Brain microvascular endothelial cell (primary cell): ENCODE results near the gene MORN5.

Source experiments
- DNase-seq: peaks from one replicate; pipeline ENCODE4 v3.0.0-alpha.2; 2020
- H3K27ac ChIP-seq: fragments of 250-450 bp; sonication (Bioruptor Pico); 2 replicates; pipeline ENCODE4 v1.5.1; 2020; ENCODE audit warnings: mild to moderate bottlenecking, moderate library complexity
- H3K27me3 ChIP-seq: fragments of 250-450 bp; sonication (Bioruptor Pico); replicated peaks from 2 replicates; pipeline ENCODE4 v1.5.1; 2020; ENCODE audit warnings: mild to moderate bottlenecking
- H3K36me3 ChIP-seq: fragments of 250-450 bp; sonication (Bioruptor Pico); replicated peaks from 2 replicates; pipeline ENCODE4 v1.5.1; 2020; ENCODE audit warnings: mild to moderate bottlenecking
- H3K4me3 ChIP-seq: 2 replicates; pipeline ENCODE4 v1.5.1; 2011; ENCODE audit warnings: low read depth, mild to moderate bottlenecking, control low read depth, low read length, moderate library complexity
- in situ Hi-C: cut with HindIII; loops from 2 replicates; pipeline ENCODE4 v1.10.0; 2017; ENCODE audit warnings: low sequenced_read_pairs, low pct_ligation_motif_present
- TF ChIP-seq, protein P1 (sequence below): IDR thresholded peaks from 2 replicates; pipeline ENCODE4 v1.5.1; 2011; ENCODE audit warnings: low read depth, mild to moderate bottlenecking, moderate library complexity, low read length, control low read depth, inconsistent platforms; ENCODE audit errors: missing control alignments

Gene MORN5

DNA sequence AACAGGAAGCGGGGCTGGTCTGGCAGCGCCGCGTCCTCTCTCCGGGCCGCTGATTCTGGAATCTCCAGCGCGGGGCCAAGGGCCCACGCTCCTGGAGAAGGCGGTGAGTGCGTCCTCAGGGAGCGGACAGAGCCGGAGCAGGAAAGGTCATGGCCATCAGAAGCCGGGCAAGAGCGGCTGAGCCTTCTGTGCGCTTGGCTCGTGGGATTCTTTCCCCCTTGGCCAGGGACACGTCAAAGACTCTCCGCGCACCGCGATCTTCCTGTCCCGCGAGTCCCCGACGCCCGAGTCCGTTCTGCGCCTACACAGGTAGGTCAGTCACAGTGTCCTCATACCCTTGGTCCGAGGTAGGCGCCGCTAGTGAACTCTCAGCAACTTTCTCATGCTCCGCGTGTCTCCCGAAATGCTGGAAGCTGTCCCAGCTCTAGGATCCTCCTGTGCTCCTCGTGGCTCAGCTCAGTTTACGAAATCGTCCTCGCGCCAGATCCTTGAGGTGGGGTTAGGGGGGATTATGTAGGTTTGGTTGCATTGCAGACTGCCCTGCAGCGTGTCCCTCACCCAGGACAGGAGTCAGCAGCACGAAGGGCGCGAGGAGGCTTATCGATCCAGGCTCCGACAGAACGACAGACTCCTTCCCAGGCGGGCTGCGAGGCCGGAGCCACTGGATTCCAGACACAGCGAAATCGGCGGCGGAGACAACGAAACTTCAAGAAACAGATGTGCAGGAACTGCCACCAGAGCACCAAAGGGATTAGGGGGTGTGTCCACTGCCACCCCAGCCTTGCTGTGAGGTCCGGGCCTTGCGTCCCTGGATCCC is 60.4 kb downstream of the MORN5 start:
- no peaks in the 10 kb centered on the region for H3K36me3 ChIP-seq
- peaks cover 92% of the 10 kb centered on the region for H3K27me3 ChIP-seq
- in situ Hi-C loops = no loop called here
- DNase-seq = no peak
- no peak overlapping the region for H3K27ac ChIP-seq
- TF ChIP-seq, protein P1, sequence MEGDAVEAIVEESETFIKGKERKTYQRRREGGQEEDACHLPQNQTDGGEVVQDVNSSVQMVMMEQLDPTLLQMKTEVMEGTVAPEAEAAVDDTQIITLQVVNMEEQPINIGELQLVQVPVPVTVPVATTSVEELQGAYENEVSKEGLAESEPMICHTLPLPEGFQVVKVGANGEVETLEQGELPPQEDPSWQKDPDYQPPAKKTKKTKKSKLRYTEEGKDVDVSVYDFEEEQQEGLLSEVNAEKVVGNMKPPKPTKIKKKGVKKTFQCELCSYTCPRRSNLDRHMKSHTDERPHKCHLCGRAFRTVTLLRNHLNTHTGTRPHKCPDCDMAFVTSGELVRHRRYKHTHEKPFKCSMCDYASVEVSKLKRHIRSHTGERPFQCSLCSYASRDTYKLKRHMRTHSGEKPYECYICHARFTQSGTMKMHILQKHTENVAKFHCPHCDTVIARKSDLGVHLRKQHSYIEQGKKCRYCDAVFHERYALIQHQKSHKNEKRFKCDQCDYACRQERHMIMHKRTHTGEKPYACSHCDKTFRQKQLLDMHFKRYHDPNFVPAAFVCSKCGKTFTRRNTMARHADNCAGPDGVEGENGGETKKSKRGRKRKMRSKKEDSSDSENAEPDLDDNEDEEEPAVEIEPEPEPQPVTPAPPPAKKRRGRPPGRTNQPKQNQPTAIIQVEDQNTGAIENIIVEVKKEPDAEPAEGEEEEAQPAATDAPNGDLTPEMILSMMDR = no peak
- H3K4me3 ChIP-seq = no peak overlapping the region

DNA sequence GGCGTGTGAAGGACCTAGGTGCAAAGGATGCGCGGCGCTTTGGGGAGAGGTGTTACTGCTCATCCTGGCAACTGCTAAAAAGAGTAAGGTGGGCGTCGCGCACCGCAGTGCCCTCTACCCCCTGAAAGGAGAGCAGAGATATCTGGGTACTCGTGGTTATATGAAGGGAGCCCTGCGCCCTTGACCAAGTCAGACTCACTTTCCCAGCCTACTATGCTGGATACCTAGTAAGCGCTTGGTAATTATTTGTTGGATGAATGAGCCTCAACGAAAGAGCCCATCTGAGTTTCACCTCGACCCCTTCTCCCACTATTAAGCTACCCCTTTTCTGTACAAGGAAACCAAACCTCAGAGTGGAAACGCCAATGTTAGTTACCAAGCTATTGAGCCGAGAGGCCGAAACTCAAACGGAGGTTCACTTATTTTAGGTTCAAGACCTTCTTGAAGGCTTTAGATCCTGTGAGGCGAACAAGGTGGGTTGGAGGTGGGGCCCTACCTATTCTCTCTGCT is 61.0 kb downstream of the MORN5 start:
- no peak overlapping the region for H3K4me3 ChIP-seq
- in situ Hi-C loops = no loop called here
- peaks cover 92% of the 10 kb centered on the region for H3K27me3 ChIP-seq

DNA sequence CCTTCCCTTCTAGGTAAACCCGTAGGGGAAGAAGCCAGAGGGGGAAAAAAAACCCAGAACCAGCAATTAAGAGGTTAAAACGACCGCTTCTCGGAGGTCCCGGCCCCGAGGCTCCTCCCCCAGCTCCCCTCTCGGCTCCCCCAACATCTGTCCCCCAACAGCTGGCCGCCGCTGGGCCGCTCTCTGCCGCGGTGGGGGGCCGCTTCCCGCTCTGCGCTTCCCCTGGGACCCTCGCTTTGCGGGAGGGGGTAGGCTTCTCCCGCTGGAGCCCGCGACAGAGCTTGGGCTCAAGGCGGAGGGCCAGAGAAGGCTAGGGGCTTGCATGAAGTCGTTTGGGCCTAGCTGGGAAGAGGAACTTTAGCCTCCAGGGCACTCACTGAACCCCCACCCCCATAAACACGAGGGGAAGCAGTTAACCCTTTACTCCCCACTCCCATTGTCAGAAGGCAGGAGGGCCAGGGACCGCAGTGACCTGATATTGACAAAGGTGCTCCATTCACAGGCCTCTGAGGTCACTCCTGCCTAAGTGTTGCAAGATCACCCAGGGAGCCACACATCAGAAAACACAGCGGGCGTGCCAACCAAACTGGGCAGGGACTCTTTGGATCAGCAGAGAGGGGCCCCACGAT is 61.6 kb downstream of the MORN5 start:
- Histone ChIP-seq H3K4me3 (no peak overlapping the region), H3K27me3 (peaks cover 92% of the 10 kb centered on the region), H3K27ac (no peak overlapping the region), H3K36me3 (no peaks in the 10 kb centered on the region)
- in situ Hi-C loops = no loop called here
- no peak for DNase-seq
- TF ChIP-seq, protein P1 = no peak

More for the DNA sequence above, 61.0 kb downstream of the MORN5 start:
- TF ChIP-seq, protein P1 = no peak
- DNase-seq = no peak
- H3K27ac ChIP-seq = no peak overlapping the region
- H3K36me3 ChIP-seq = no peaks in the 10 kb centered on the region

DNA sequence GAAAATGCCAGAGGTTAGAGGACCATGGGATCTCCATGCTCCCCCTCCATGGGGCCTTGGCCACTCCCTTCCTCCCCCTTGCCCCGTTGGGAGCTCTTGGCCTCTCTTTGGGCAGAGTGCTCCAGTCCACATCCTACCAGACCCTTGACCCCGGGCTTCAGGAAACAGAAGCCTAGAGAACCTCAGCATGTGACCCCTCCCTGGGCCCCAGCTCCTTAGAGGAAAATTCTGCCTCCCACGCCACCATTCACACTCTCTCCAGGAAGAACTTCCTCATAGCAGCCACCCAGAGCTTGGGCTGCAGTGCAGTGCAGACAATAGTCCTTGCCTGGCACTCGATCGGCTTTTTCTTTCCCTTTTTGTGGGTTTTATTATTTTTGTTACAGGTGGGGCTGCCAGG is 63.1 kb downstream of the MORN5 start:
- in situ Hi-C loops = no loop called here
- peaks cover 91% of the 10 kb centered on the region for H3K27me3 ChIP-seq
- H3K27ac ChIP-seq = no peak overlapping the region
- TF ChIP-seq, protein P1 = no peak
- no peaks in the 10 kb centered on the region for H3K36me3 ChIP-seq
- no peak for DNase-seq
- H3K4me3 ChIP-seq = no peak overlapping the region

DNA sequence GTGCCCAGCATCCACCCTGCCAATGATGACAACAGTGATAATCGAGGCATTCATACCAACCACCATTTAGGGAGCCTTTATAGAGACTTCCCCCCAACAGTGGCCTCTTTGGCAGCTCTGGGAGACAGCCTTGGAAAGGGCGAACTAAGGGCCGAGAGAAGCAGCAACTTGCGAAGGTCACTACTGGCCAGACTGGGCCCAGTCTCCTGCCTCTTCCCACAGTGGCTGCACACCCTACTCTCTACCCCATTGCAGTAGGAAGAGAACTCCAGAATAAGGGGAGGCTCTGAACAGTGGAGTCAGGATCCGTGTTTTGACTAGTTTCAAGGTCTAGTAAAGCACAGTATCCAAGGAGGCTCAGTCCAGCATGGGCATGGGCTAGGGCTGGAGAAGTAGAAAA is 63.7 kb downstream of the MORN5 start:
- TF ChIP-seq, protein P1 = no peak
- Histone ChIP-seq H3K27me3 (peaks cover 89% of the 10 kb centered on the region), H3K27ac (no peak overlapping the region), H3K4me3 (no peak overlapping the region), H3K36me3 (no peaks in the 10 kb centered on the region)
- in situ Hi-C loops = no loop called here
- DNase-seq = no peak
